Upper lobe of left lung (tissue), 6 donors: ENCODE results near the gene SIGLEC8. TPM values are rescaled to one million over a fixed set of nuclear protein-coding genes. Genes with fewer than 3 reads are reported as not detected.

Experiments
- ATAC-seq, 2 donors: fragments of 200-7000 bp; cut with Tn5 transposase; one replicate each; pipeline ENCODE4 v1.9.1; 2022; ENCODE audit warnings: mild to moderate bottlenecking in 2 of 2, moderate library complexity in 2 of 2; ENCODE audit not compliant: low FRiP score in 2 of 2
- DNase-seq, 2 donors: peaks; one replicate each; pipeline ENCODE4 v3.0.0-alpha.2; 2019 to 2020
- H3K27ac ChIP-seq, 4 donors: fragments of 200-600 bp; sonication (generic); one replicate each; pipeline ENCODE4 v1.5.1; 2016 to 2019
- H3K27me3 ChIP-seq, 4 donors: fragments of 200-600 bp; sonication (generic); one replicate each; pipeline ENCODE4 v1.5.1; 2017 to 2019
- H3K36me3 ChIP-seq, 4 donors: fragments of 200-600 bp; sonication (generic); one replicate each; pipeline ENCODE4 v1.5.1; 2016 to 2019
- H3K4me1 ChIP-seq, 4 donors: fragments of 200-600 bp; sonication (generic); one replicate each; pipeline ENCODE4 v1.5.1; 2018 to 2019
- H3K4me3 ChIP-seq, 4 donors: fragments of 200-600 bp; sonication (generic); one replicate each; pipeline ENCODE4 v1.5.1; 2017 to 2019; ENCODE audit warnings: mild to moderate bottlenecking in 2 of 4, moderate library complexity in 1 of 4
- H3K9me3 ChIP-seq, 4 donors: fragments of 200-600 bp; sonication (generic); one replicate each; pipeline ENCODE4 v1.5.1; 2018 to 2019
- EP300 ChIP-seq, 4 donors: sonication (generic); formaldehyde crosslinking; IDR thresholded peaks; one replicate each; pipeline ENCODE4 v1.5.1; 2017; ENCODE audit warnings: antibody characterized with exemption in 4 of 4, control low read depth in 2 of 4
- POLR2A ChIP-seq, 4 donors: fragments of 450-650 bp; IDR thresholded peaks; one replicate each; pipeline ENCODE4 v1.5.1; 2016 to 2017; ENCODE audit warnings: antibody characterized with exemption in 4 of 4, mild to moderate bottlenecking in 2 of 4
- POLR2AphosphoS5 ChIP-seq, 2 donors: sonication (generic); formaldehyde crosslinking; IDR thresholded peaks; one replicate each; pipeline ENCODE4 v1.5.1; 2017; ENCODE audit warnings: antibody characterized with exemption in 2 of 2
- WGBS, 2 donors: methylation state at CpG; one replicate each; pipeline ENCODE4 v1.1.5; 2017 to 2018; 5-methylcytosine and 5-hydroxymethylcytosine counted together
- total RNA-seq, 6 donors: library from RNA; depleted of rRNA in 4 of 6; stranded (reverse); fragments of >200 nt in 4 of 6; gene quantifications; one replicate each; pipeline versions ENCODE4 v1.1.0 to v1.2.1, GENCODE V29; 2016 to 2021
- TF ChIP-seq, protein P1 (sequence below), 6 experiments: fragments of 450-650 bp in 4 of 6; fragments of 200-600 bp in 2 of 6; sonication (generic) in 2 of 6; IDR thresholded peaks; one replicate each; pipeline ENCODE4 v1.5.1; 2016 to 2019; ENCODE audit warnings: antibody characterized with exemption in 6 of 6
- donor health status: DM: no; HTN: no; CAD: no; lungs with moderate emphysema.
- donor health status: DM: no; HTN: yes; CAD: no; lungs with severe emphysema.

SIGLEC8 gene
- 1 to 10 TPM in 3 of 6 donors, under 1 TPM in 3; 0.78 to 4.2 (median 1.8) TPM for total RNA-seq

DNA sequence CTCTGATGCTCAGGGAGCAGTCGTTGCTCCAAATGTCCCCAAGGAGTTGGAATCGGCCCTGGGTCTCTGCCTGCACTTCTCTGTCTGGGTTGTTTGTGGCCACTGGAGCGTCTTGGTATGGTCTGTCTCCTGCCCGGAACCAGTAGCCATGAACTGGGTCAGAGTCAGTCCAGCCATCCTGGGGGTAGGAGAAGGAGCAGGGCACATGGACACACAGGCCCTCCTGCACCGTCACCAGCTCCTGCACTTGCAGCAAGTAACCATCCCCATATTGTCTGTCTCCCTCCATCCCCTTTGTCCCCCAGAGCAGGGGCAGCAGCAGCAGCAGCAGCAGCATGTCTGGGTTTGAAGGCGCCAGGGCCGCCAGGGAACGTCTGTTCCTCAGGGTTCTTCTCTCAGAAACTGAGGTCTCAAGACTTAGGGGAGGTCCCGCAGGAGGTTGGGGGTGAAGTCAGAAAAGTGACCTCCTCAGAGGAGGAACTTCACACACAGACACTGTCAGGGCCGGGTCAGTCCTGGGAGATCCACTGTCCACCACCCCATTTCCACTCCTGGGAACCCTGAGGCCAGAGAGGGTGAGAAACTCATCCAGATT is at the start of gene SIGLEC8:
Gene SIGLEC8 (minus strand): TSS at position 404 of the 595 bp plus-strand sequence. CDS start 67 bp downstream, at position 337.
- H3K4me1 ChIP-seq: peaks cover 0 to 18% (median 3%) of the 10 kb centered on the region in 4 donors
- no peak within 1 kb of the TSS for H3K4me3 ChIP-seq
- H3K27me3 ChIP-seq: peaks cover 0 to 4% (median 0%) of the 10 kb centered on the region in 4 donors
- H3K9me3 ChIP-seq: no peaks in the 10 kb centered on the region
- no peaks in the 10 kb centered on the region for H3K36me3 ChIP-seq
- DNase-seq: no peak
- TF ChIP-seq POLR2A (IDR thresholded peaks at IDR 0.05) (no peak), EP300 (IDR thresholded peaks at IDR 0.05) (no peak), POLR2AphosphoS5 (IDR thresholded peaks at IDR 0.05) (no peak)
- TF ChIP-seq, protein P1, sequence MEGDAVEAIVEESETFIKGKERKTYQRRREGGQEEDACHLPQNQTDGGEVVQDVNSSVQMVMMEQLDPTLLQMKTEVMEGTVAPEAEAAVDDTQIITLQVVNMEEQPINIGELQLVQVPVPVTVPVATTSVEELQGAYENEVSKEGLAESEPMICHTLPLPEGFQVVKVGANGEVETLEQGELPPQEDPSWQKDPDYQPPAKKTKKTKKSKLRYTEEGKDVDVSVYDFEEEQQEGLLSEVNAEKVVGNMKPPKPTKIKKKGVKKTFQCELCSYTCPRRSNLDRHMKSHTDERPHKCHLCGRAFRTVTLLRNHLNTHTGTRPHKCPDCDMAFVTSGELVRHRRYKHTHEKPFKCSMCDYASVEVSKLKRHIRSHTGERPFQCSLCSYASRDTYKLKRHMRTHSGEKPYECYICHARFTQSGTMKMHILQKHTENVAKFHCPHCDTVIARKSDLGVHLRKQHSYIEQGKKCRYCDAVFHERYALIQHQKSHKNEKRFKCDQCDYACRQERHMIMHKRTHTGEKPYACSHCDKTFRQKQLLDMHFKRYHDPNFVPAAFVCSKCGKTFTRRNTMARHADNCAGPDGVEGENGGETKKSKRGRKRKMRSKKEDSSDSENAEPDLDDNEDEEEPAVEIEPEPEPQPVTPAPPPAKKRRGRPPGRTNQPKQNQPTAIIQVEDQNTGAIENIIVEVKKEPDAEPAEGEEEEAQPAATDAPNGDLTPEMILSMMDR (IDR thresholded peaks at IDR 0.05): no peak
- H3K27ac ChIP-seq: peak within 1 kb of the TSS in 1 of 4 donors; percentile 63
- WGBS, 2 donors: 69 to 82% methylated on average over 10 of the region's 10 CpGs
- no peak for ATAC-seq

DNA sequence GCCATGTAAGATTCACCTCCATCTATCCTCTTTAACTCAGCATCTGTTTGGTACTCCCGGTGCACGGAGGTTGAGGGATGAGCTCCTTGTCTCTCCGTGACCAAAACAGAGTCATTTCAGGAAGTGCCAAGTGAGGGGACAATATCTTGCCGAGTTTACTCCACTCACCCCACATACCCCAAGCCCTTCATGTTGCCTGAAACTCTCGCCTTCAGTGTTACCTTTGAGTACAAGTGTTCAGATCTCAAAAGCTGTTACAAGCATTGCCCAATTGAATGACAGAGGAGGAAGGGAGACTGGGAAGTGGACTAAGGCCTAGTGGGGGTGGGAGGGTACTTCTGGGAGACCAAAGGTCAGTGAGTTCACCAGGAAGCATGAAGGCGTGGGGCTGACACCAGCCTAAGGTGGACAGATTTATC is 49.4 kb upstream of the SIGLEC8 start:
- Histone ChIP-seq H3K4me3 (no peak overlapping the region), H3K9me3 (no peaks in the 10 kb centered on the region), H3K36me3 (no peaks in the 10 kb centered on the region), H3K27ac (peak overlapping the region in 1 of 4 donors; percentile 9), H3K27me3 (no peaks in the 10 kb centered on the region), H3K4me1 (peaks cover 0 to 3% (median 0%) of the 10 kb centered on the region in 4 donors)
- TF ChIP-seq POLR2AphosphoS5 (IDR thresholded peaks at IDR 0.05): no peak
- no peak for TF ChIP-seq POLR2A (IDR thresholded peaks at IDR 0.05)
- no peak for TF ChIP-seq EP300 (IDR thresholded peaks at IDR 0.05)
- TF ChIP-seq, protein P1 (IDR thresholded peaks at IDR 0.05): no peak
- no peak for DNase-seq
- 47 to 61% methylated on average over 6 of the region's 6 CpGs for WGBS, 2 donors
- ATAC-seq: peak in 1 of 2 donors; percentile 26

DNA sequence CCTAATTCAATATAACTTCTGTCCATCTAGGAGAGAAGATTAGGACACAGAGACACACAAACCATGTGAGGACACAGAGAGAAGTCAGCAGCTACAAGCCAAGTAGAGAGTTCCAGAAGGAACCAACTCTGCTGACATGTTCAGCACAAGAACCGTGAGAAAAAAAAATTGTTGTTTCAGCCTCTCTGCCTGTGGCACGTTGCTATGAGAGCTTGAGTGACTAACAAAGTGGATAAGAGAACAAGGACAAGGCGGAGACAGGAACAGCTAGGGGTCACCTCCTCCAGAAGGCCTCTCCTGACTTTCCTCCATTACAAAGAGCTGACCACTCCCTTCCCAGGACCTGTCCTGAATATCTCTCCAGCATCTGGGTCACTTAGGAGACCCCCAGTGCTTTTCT is 48.9 kb upstream of the SIGLEC8 start:
- H3K27me3 ChIP-seq: no peaks in the 10 kb centered on the region
- no peak for DNase-seq
- 52 to 53% methylated on average over 3 of the region's 3 CpGs for WGBS, 2 donors
- H3K4me1 ChIP-seq: peaks cover 0 to 3% (median 0%) of the 10 kb centered on the region in 4 donors
- TF ChIP-seq POLR2AphosphoS5 (IDR thresholded peaks at IDR 0.05) (no peak), POLR2A (IDR thresholded peaks at IDR 0.05) (no peak), EP300 (IDR thresholded peaks at IDR 0.05) (no peak)
- TF ChIP-seq, protein P1 (IDR thresholded peaks at IDR 0.05): no peak
- no peaks in the 10 kb centered on the region for H3K9me3 ChIP-seq
- H3K4me3 ChIP-seq: no peak overlapping the region
- peak overlapping the region in 1 of 4 donors; percentile 9 for H3K27ac ChIP-seq
- ATAC-seq: peak in 1 of 2 donors; percentile 28
- no peaks in the 10 kb centered on the region for H3K36me3 ChIP-seq

DNA sequence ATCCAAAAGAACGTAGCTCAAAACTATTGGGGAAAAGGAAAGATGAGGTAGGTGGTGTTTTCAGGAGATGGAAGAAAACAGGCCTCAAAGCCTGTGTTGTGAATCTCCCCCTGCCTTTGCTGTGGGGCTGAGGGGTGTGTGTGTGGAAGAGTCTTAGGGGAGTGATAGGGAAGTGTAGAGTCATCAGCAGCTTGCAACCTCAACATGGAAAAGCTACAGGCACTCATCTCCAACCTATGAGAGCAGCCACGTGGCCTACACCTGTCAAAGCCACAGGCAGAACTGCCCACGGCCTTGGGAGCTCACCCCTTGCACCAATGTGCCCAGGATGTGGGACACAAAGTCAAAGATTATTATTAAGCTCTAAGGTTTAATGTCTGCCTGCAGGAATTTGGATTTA is 47.6 kb upstream of the SIGLEC8 start:
- TF ChIP-seq POLR2A (IDR thresholded peaks at IDR 0.05) (no peak), POLR2AphosphoS5 (IDR thresholded peaks at IDR 0.05) (no peak), EP300 (IDR thresholded peaks at IDR 0.05) (no peak)
- TF ChIP-seq, protein P1 (IDR thresholded peaks at IDR 0.05): no peak
- Histone ChIP-seq H3K36me3 (no peaks in the 10 kb centered on the region), H3K4me1 (peaks cover 0 to 3% (median 0%) of the 10 kb centered on the region in 4 donors), H3K4me3 (no peak overlapping the region), H3K9me3 (no peaks in the 10 kb centered on the region), H3K27me3 (no peaks in the 10 kb centered on the region), H3K27ac (no peak overlapping the region)
- ATAC-seq: no peak
- 43 to 44% methylated on average over 3 of the region's 3 CpGs for WGBS, 2 donors
- DNase-seq: no peak

DNA sequence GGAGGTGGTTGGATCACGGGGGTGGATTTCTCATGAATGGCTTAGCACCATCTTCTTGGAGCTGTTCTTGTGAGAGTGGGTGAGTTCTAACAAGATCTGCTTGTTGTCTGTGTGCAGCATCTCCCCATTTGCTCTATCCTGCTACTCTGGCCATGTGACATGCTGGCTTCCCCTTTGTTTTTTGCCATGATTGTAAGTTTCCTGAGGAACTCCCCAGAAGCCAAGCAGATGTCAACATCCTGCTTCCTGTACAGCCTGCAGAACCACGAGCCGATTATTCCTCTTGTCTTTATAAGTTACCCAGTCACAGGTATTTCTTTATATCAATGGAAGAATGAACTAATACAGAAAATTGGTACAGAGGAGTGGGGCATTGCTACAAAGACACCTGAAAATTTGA is 45.6 kb upstream of the SIGLEC8 start:
- H3K4me1 ChIP-seq: peaks cover 0 to 3% (median 0%) of the 10 kb centered on the region in 4 donors
- DNase-seq (no peak), ATAC-seq (no peak)
- no peaks in the 10 kb centered on the region for H3K9me3 ChIP-seq
- no peak overlapping the region for H3K27ac ChIP-seq
- no peak for TF ChIP-seq POLR2A (IDR thresholded peaks at IDR 0.05)
- TF ChIP-seq EP300 (IDR thresholded peaks at IDR 0.05): no peak
- TF ChIP-seq, protein P1 (IDR thresholded peaks at IDR 0.05): no peak
- TF ChIP-seq POLR2AphosphoS5 (IDR thresholded peaks at IDR 0.05): no peak
- H3K36me3 ChIP-seq: no peaks in the 10 kb centered on the region
- no peak overlapping the region for H3K4me3 ChIP-seq
- 41 to 53% methylated on average over 3 of the region's 3 CpGs for WGBS, 2 donors
- H3K27me3 ChIP-seq: no peaks in the 10 kb centered on the region
